GM21576 (cell line): ENCODE results near the gene EPB41L2.

ENCODE experiments used
- ATAC-seq: cut with Tn5 transposase; IDR thresholded peaks from one replicate; pipeline ENCODE4 v1.9.1; 2021; ENCODE audit warnings: mild to moderate bottlenecking, moderate library complexity; ENCODE audit not compliant: unreplicated experiment

EPB41L2 gene

DNA sequence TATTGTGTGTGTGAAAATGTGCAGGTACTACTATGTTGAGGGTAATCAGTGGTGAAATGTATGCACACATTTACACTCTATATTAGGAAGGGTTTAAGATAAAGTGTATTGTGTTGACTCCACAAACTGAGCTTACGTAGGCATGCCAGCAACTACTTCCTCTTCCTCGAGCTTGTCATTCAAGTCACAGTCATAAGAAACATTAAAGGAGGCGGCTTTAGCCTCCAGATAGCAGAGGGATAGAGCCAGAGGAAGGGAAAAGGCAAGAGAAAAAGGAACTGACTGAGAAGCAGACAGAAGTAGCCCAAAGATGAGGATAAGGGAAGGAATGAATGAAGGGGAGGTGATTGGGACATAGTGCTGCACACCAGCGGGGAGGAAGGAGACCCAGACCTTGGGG is 180.7 kb downstream of the EPB41L2 start:
- ATAC-seq: no peak

DNA sequence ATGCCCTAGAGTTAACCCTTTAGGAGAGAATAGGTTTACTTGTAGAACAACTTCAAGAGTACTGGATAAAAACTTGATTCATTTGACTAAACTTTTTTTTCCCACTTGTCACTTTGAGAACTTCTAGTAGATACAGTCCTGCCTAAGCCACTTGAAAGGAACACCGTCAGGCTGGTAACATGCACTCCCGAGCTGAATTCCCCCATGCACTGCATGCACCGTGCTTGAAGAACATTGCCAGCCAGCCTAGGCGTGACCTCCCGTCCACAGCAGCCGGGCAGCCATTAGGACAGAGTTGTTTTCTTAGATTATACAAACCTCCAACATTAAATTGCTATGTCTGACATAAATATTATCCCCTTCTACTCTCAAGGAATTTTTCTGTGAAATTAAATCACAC is 183.2 kb downstream of the EPB41L2 start:
- no peak for ATAC-seq

DNA sequence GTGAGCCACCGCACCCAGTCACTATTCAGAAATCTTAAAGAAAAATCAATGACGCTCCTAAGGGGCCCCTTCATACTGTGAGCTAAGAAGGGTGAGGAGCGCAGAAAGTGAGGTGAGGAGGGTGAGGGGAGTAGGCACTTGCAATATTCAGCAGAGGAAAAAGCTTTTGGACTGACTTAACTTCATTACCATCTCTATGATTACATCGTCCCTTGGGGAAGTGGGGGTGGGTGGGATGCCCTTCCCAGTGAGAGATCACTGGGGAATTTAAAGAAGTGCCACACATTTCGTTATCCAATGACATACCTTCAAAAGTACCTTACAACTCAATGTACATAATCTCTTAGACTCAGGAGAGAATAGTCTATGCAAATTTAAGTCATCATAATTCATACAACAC is 189.3 kb downstream of the EPB41L2 start:
- ATAC-seq: no peak

DNA sequence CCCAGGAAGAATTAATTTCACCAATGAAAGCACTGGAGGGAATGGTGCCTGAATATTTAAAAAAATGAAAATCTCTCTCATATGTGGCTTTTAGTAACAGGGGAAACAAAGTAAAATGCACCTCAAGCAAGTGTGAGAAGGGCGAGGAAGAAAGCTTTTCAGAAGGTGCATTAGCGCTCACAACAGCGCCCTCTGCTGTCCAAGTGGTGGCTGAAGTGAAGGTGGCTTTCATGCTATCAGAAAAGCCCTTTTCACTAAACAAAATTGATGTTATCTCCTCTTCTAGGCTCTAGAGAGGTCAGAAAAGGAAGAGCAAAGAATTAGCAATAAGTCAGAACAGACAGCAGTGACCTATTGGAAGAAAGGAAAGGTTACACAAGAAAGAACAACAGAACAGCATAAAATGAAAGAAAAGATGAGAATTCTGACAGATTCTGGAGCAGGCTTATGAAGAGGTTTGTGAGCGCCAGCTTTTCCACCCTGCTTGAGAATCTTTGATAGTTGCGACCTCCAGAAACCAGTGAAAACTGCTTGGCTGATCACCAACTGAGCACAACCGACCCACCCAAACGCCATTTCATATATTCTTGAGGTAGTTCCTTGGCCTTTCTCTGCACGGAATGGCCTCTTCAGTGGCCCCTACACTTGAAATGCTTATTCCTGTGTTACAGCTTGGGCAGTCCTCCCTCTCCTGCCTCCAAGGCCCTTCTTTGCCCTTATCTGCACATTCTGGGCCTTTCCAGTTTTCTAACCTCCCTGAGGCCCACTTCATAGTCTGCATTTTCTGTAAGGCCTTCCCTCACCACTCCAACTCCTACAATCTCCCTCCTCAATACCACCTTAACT is 190.6 kb downstream of the EPB41L2 start:
- peak; percentile 78 for ATAC-seq

DNA sequence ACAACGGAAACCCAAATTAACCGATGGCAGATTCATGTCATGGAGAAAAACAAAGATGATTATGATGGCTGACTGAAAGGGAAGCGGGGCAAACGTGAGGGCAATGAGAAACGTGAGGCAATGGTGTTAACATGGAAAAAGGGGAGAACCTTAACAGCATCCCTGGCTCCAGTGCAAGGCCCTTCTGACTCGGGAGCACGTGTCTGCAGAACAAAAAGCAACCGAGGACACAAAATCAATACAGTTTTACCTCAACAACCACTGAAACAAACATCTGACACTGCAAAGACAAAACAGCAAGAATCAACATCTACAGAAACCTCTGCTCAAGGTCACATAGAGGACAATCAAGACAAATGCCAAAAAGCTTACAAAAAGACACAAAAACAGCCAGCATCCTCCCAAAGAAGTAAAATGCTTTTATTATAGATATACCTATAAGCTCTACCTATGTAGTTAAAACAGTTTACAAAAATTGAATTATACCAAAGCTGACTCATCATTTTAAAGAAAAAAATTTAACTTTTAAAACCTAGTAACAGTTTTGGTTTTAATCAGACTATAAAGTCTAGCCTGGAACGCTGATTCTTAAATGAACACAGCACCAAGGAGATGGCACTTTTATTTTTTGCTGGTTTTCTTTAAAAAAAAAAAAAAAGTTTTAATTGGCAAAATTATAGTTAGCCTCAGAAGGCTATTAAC is 192.7 kb downstream of the EPB41L2 start:
- ATAC-seq: no peak

DNA sequence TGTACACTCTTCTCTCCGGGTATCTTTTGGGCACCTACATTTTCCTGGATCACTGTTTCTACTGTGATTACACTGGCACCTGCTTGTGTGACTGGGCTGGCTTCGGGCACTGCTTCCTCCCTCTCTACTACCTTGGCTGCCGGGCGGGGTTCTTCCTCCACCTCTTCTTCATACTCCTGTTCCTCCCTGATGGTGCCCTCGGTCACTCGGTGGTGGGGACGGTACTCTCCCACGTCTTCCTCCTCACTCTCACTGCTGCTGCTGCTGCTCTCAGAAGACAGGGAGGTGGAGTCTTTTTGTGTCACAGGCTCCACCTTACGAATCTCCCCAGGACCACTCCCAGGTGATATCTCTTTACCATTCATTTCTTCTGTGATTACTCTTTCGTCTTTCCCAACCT is 193.4 kb downstream of the EPB41L2 start:
- no peak for ATAC-seq

DNA sequence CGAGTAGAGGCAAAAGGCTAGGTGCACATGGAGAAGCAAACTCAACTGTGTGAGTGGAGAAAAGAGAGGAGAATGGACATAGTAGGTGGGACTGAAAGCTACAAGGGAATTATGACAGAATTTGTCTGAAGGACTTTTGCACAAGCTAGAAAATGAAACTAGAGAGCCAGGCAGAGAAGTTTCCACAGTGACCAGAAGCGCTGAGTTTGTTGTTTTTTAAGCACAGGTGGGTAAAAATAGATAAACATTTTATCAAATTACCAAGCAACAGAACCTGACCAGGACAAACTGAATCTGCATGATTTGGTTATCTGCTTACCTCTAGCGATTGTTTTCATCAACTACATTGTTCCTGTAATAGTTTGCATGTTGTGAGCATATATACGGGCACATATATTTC is 197.3 kb downstream of the EPB41L2 start:
- no peak for ATAC-seq

DNA sequence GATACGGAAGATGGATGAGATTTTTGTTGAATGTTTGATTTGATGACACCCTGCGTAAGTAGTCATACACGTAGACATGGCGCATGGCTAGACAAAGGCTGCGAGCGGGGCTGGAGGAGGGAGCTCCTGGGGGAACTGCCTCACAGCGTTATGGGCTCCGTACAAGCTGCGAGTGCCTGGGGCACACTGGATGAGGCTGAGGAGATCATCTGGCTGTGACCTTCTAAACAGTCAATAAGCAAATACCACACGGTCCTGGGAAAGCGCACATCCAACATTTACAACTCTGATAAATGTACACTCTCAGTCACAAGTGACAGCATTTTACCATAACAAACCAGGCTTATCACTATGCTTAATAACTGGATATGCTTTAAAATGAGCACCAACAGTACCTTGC is 198.7 kb downstream of the EPB41L2 start:
- no peak for ATAC-seq

DNA sequence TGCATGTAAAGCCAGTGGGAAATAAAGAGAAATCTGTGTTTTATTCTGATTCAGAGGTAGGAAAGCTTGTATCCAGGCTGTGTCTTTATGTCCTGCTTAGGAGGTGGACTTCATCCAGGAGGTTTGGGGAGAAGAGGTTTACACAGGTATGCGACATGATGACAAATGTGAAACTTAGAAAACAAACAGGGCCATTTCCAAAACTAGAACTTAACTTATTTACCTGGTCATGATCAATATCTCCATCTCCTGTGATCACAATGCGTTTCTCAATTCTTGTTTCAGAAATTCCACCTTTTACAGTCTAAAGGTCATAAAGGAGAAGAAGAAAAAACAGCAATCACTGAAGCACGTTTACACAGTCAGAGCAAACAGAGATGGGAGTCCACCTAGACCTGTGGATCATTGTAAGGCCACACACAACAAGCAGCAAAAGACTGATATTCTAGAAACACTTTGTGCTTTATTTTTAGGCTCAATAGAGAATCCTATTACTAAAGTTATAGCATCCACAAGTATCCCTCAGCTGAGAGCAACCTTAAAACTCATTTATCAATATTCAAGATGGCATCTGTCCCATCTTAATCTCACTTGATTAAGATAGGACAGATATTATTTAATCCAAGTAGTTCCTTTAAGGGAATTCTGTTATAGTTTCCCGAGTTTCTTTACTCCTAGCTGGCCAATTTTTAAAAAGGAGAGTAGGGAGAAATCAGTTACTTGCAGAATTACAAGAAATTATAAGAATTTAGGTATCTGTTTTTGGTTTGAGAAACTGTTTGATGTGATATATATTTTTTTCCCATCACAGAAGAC is 199.4 kb downstream of the EPB41L2 start:
- no peak for ATAC-seq

DNA sequence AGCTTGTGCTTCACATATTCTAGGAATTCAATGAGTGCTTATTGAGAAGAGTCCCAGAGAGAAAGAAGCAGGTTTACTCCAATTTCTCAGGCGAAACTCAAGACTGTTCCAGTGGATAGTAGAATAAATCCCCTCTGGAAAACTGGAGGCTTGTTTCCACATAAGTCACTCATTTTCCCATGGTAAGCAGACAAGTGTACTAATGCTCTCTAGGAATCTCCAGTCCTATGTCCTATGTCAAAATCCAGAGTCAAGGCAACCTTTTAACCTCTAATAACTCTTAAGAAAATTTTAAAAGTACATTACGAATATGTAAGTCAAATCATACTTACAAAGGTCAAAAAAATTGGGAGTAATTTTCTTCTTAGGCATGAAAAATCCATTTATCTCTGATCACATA is 200.7 kb downstream of the EPB41L2 start:
- no peak for ATAC-seq

DNA sequence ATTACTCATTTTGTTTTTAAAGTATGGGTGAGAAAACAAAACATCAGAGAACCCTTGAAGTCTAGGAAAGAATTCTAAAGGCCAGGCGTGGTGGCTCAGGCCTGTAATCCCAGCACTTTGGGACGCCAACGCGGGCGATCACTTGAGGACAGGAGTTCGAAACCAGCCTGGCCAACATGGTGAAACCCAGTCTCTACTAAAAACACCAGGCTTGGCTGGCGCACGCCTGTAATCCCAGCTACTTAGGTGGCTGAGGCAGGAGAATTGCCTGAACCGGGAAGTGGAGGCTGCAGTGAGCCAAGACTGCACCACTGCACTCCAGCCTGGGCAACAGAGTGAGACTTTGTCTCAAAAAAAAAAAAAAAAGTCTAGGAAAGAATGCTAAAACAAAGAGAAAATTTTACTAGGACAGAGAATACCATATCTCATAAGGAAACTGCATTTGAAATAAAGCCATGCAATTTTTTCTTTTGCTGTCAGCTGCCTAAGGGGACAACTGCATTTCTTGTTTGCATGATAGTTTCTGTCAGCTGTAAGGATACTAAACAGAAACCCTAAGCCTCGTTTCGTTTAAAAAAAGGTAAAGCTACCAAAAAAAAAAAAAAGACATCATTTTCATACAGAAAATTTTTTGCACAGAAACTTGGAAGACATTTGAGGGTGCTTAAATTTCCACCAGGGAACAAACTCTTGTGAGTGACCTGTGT is 203.7 kb downstream of the EPB41L2 start:
- ATAC-seq: no peak

DNA sequence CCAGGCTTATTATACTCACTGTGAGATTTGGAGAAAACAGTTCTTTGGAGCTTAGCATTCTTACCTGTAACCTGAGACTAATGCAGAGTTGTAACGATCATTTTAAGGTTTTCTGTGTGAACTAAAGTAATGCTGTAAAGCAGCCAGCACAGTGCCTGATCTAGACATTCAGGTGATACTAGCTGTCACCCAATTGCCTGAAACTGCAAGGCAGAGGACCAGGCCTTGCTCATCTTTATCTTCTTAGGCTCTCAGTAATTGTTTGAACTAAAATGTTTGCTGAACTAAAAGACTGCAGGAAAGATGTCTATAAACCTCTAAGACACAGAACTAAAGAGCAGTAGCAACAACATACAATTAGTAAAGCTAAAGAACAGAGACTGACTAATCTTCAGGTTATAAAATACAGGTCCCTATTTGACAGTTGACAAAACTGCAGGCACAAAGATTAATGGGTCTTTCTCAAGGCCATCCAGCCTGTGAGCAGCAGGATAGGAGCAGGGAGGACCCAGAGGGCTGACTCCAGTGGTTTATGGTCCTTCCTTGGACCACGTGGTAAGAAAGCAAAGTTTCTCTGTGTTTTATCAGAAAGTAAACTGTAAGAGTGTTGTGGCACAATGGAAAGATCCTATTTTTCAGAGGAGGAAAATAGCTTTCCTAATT is 204.4 kb downstream of the EPB41L2 start:
- ATAC-seq: no peak

DNA sequence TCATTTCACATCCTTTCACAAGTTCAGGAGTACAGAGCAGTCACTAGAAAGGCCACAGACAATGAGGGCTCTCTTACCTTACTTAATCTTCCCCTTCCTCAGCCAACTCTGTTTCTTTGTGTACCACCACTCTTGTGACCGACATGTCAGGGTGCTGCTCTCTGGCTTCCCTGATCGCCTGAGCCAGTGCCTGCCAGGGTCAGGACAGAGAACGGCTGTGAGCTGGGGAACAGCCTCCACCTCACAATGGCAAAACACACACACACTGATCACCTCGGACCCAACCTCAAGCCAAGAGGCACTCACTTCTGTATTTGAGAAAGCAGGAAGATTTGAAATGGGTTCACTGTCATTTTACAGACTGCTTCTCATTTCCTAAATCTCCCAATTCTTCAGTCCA is 205.0 kb downstream of the EPB41L2 start:
- no peak for ATAC-seq

DNA sequence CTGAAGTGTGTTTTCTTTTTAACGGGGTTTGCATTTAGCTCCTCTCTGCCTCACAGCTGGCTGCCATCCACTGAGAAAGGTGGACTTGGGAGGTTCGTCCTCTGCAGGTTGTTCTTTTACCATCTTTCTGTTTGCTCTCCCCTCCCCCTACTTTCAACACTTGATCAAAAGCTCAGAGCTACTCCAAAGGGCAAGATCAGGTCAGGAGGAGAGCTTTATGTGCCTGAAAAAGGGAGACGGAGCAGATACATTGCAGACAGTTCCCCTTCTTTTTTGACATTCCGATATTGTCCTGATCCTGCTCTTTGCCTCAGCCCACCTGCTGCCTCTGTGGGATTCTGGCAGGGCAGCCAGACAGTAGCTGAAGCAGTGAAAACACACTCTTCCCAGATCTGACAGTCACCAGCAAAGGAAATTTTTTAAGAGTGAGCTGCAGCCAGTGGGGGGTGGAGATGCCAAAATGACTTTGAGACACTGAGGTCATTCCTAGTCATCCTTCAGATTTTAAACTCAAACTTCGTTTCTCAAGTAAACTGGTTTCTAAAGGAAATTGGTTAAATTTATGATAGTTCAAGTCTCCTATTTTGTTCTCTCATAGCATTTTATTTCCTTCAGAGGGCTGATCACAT is 209.4 kb downstream of the EPB41L2 start:
- ATAC-seq: no peak

DNA sequence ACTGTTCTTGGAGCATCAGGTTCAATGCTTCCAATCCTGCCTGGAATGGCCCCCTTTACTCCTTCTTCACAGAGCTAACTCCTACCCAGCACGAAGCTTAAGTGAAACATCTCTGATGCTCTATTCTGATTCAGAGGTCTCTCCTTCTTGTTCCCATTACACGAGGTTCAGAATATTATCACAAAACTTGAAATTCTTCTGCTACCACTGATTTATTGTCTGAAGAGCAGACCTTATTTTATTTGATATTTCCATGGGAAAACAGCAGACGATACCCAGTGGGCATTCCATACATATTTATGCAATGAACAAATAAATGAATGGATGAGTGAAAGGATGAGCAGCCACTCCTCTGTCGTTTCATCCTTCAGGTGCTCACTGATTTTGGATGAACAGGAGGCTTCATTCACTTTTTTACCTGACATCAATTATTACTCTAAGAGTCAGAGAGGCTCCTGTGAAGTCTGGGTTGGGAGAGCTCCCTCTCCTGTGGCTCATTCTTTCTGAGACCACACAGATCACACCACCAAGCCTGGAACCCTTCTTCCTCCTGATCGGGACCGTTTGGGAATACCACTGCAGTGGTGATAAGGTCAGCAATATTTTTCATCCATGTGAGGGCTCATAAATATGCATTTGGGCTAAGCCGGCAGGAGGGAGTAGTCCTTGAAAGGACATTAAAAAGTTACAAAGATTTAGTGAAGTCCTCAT is 210.0 kb downstream of the EPB41L2 start:
- no peak for ATAC-seq

DNA sequence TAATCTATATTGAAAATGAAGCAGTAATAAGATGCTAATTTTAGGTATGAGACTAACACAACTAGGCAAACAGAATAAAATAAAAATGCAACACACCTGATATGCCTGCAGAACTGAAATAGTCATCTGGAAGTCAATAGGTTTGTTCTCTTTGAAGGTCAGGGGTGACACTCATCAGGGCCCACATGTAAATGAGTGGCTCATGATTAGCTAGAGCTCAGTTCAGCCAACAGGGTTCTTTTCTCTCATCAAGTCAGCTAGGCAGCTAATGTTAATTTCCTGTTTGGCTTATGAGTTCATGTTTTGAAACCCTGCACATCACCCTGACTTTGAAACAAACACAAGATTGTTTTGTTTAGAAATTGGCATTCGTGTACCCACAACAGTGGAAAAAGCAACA is 212.0 kb downstream of the EPB41L2 start:
- no peak for ATAC-seq

DNA sequence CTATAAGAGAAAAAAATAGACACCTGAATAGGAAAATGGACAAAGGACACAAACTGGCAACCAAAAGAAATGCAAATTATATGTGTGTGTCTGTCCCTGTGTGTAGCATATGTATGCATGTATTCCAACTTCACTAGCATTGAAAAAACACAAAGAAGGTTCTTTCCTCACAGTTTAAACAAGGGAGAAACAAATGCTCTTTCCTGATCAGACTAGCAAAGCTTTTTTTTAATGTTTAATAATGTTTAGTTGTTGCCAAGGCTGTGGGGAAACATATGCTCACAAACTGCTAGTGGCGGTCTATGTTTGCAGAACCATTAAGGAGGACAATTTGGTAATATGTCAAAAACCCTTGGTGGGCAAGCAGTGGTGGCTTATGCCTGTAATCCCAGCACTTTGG is 213.5 kb downstream of the EPB41L2 start:
- ATAC-seq: no peak

DNA sequence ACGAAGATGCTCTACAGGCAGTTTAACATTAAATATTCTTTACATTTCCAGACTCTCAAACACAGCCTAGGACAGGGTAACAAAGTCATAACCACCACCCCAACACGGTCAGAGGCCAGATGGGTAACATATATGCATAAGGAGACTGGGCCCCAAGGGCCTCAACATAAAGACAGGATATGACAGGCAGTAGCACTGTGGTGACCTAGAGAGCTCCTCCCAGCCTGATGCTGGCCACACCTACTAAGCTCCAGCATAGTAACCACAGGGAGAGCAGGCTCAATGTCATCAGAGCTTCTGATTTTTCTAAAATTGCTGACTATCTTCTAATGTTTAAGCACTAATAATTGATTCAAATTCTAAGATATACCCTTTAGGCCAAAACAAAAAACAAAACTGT is 214.1 kb downstream of the EPB41L2 start:
- peak; percentile 94 for ATAC-seq
